GM19099 (cell line): ENCODE data around the gene TRIP12.

Experiments used
- POLR2A ChIP-seq: IDR thresholded peaks from 3 replicates; pipeline ENCODE4 v1.6.1; 2011; ENCODE audit warnings: low read depth; ENCODE audit not compliant: insufficient read length; ENCODE audit errors: extremely low read depth

TRIP12 gene

GRCh38 chr2:229726643-229727042 lies 195.2 kb downstream of the TRIP12 start:
- no peak for TF ChIP-seq POLR2A

- no peak for TF ChIP-seq POLR2A
Observed at GRCh38 chr2:229725716-229726574, 195.9 kb downstream of the TRIP12 start.

- TF ChIP-seq POLR2A: no peak
Observed at GRCh38 chr2:229719926-229720647, 201.7 kb downstream of the TRIP12 start.

GRCh38 chr2:229718057-229718456 lies 203.8 kb downstream of the TRIP12 start:
- TF ChIP-seq POLR2A: no peak

GRCh38 chr2:229715895-229716507 lies 205.8 kb downstream of the TRIP12 start:
- TF ChIP-seq POLR2A: no peak

GRCh38 chr2:229714736-229715541 lies 206.9 kb downstream of the TRIP12 start:
- no peak for TF ChIP-seq POLR2A

- TF ChIP-seq POLR2A: no peak
Observed at GRCh38 chr2:229714080-229714735, 207.6 kb downstream of the TRIP12 start, which contains the start of gene DNER. Gene DNER (minus strand): TSS chr2:229714555. CDS start chr2:229714423, 132 bp downstream.
